HG02588 (cell line): ENCODE results near the gene GNL3.
"Not testable (repeated sequence)": the region's sequence is repeated elsewhere in the genome, so short reads cannot be mapped to it uniquely, and the experiment has no call there.

Experiments
- ATAC-seq: cut with Tn5 transposase; IDR thresholded peaks from one replicate; pipeline ENCODE4 v1.9.1; 2021; ENCODE audit warnings: mild to moderate bottlenecking, moderate library complexity; ENCODE audit not compliant: unreplicated experiment

The GNL3 gene

GRCh38 chr3:52685709-52686691 lies at the start of gene GNL3, which contains the start of gene PBRM1:
GNL3 (plus strand) TSS chr3:52686032; CDS start chr3:52686093, 61 bp downstream.
PBRM1 (minus strand) TSS chr3:52685913.
- peak; percentile 72 for ATAC-seq

DNA sequence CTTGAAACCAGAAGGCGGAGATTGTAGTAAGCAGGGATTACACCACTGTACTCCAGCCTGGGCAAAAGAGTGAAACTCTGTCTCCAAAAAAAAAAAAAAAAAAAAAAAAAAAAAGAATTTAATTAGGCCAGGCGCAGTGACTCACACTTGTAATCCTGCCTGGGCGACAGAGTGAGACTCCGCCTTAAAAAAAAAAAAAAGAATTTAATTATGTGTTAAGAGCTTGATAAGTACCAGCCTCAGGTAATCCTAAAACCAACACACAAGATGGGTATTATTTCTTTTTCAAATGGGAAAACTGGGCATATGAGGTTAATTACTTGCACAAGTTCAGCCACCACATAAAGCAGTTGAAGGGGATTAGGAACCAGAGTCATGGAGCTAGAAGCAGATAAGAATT lies 49.2 kb upstream of the GNL3 start:
- no peak for ATAC-seq

- ATAC-seq, result no peak
Observed at GRCh38 chr3:52645549-52645948, 40.3 kb upstream of the GNL3 start.

DNA sequence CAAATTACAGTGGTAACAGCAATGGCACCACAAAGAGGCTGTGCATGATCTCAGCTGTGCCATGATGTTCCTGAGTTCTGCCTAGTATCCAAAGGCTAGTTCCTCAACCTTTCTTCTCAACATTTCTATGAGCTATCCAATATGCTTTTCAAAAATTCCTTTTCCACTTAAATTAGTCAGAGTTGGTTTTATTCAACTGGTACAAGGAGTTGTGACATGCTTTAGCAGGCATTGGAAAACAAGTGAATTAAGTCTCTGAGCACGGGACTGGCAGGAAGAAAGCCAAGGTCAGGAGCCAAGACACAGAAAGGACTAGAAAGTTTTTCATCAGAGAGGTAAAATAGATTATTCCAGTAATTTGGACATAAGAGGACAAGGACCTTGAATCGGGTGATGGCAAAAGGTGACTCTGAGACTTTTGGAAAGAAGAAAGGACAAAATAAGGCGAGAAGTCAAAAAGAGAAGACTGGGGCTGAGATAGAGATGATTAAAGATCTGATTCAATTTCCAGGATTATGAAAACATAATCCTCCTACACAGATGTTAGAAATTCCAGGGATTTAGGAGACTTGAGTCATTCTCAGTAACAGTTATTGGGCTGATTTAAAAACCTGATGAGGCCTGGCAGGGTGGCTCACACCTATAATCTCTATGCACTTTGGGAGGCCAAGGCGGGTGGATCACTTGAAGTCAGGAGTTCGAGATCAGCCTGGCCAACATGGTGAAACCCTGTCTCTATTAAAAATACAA lies 36.2 kb upstream of the GNL3 start:
- no peak for ATAC-seq

- ATAC-seq, result no peak
Observed at GRCh38 chr3:52650439-52650838, 35.4 kb upstream of the GNL3 start.

DNA sequence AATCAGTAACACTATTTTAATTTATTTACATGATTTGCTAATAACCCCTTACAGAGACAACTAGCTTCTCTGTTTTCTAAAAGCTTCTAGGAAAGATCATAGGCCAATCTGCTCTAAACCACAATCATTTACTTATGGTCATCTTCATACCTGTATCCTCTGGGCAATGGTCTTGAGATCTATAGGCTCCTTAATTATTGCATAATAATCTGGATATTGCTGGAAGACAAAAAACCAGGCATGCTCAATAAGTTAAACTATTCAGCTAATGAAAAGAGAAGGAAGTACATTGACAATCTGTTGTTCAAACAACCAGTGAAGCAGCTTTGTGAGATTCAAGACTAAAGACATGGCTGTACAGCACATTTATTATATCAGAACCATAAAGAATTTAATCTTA lies 34.2 kb upstream of the GNL3 start:
- ATAC-seq, result no peak

GRCh38 chr3:52655895-52656294 lies 29.9 kb upstream of the GNL3 start:
- ATAC-seq, result no peak

- no peak for ATAC-seq
Observed at GRCh38 chr3:52660046-52660445, 25.8 kb upstream of the GNL3 start.

- no peak for ATAC-seq
Observed at GRCh38 chr3:52663098-52663497, 22.7 kb upstream of the GNL3 start.

- no peak for ATAC-seq
Observed at GRCh38 chr3:52670621-52671521, 15.0 kb upstream of the GNL3 start.

- no peak for ATAC-seq
Observed at GRCh38 chr3:52671676-52672075, 14.2 kb upstream of the GNL3 start.

DNA sequence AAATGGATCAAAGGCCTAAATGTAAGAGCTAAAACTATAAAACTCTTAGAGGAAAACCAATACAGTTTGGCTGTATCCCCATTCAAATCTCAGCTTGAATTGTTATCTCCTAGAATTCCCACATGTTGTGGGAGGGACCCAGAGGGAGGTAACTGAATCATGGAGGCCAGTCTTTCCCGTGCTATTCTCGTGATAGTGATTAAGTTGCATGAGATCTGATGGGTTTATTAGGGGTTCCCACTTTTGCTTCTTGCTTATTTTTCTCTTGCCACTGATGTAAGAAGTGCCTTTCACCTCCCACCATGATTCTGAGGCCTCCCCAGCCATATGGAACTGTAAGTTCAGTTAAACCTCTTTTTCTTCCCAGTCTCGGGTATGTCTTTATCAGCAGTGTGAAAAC lies 9.6 kb upstream of the GNL3 start:
- ATAC-seq, result not testable (repeated sequence)

GRCh38 chr3:52678265-52679198 lies 7.3 kb upstream of the GNL3 start:
- ATAC-seq, result no peak

DNA sequence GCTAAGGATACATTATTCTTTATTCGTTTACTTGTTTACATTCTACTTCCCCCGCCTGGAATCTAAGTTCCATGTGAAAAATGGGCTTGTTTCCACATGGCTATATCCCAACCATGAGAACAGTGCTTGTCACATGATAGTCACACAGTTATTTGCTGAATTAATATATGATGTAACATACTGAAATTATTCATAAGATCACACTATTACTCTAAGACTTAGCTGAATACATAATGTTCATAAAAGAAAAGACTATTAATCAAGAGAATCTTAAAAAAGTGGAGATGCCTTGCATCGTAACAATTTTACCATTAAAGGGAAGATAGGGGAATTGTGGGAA lies 6.7 kb upstream of the GNL3 start:
- ATAC-seq, result no peak

- no peak for ATAC-seq
Observed at GRCh38 chr3:52679811-52680210, 6.0 kb upstream of the GNL3 start.

- no peak for ATAC-seq
Observed at GRCh38 chr3:52681596-52681995, 4.2 kb upstream of the GNL3 start.

GRCh38 chr3:52682016-52682415 lies 3.8 kb upstream of the GNL3 start:
- no peak for ATAC-seq

DNA sequence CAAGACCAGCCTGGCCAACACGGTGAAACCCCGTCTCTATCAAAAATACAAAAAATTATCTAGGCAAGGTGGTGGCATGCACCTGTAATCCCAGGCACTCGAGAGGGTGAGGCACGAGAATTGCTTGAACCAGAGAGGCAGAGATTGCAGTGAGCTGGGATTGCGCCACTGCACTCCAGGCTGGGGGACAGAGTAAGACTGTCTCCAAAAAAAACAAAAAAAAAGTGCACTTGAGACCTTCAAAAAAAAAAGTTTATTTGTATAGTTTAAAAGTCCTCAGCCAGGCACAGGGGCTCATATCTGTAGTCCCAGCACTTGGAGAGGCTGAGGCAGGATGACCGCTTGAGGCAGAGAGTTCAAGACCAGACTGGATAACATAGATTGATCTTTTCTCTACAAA lies 2.2 kb upstream of the GNL3 start:
- no peak for ATAC-seq

- ATAC-seq, result no peak
Observed at GRCh38 chr3:52684184-52684583, 1.6 kb upstream of the GNL3 start.

GRCh38 chr3:52685285-52685708 lies 535 bp upstream of the GNL3 start:
- ATAC-seq, result peak; percentile 77
